ENCODE results near the gene XRCC4. TPM values are rescaled to one million over a fixed set of nuclear protein-coding genes. Genes with fewer than 3 reads are reported as not detected.

XRCC4 gene
- total and polyA plus RNA-seq, 7 experiments from 2014 or later: 2.9 to 12.2 (median 6.0) TPM

- Mint-ChIP-seq H3K36me3 (peaks cover 8 to 28% (median 16%) of the 10 kb centered on the region in 5 donors), H3K4me1 (peaks cover 12 to 26% (median 17%) of the 10 kb centered on the region in 7 donors), H3K9me3 (peaks cover 0 to 37% (median 19%) of the 10 kb centered on the region in 11 donors), H3K27me3 (no peaks in the 10 kb centered on the region), H3K4me3 (no peak overlapping the region), H3K27ac (no peak overlapping the region)
- Histone ChIP-seq H3K4me1 (ENCODE audit: control insufficient read depth in 2 of 2, insufficient read depth in 2 of 2, low read length in 2 of 2) (peaks cover 5 to 7% of the 10 kb centered on the region in 2 donors), H3K27me3 (ENCODE audit: control insufficient read depth in 2 of 2, insufficient read depth in 2 of 2, low read length in 2 of 2) (no peaks in the 10 kb centered on the region), H3K4me3 (ENCODE audit: low read length) (no peak overlapping the region), H3K36me3 (ENCODE audit: control insufficient read depth in 2 of 3, insufficient read depth in 3 of 3, low read length in 3 of 3) (no peaks in the 10 kb centered on the region), H3K27ac (ENCODE audit: low read depth, low read length) (no peak overlapping the region), H3K9me3 (ENCODE audit: control insufficient read depth in 2 of 3, low read length in 3 of 3) (peaks cover 0 to 4% (median 0%) of the 10 kb centered on the region in 3 experiments)
- DNase-seq (no peak), ATAC-seq (no peak)
- ChIA-PET POLR2A (no interaction called here), CTCF (no interaction called here)
- intact Hi-C loops (cut with micrococcal nuclease): no loop called here
These were observed 19.5 kb downstream of the XRCC4 start for GRCh38 chr5:83096660-83097339.

- no peaks in the 10 kb centered on the region for H3K27me3 ChIP-seq (ENCODE audit: control insufficient read depth in 2 of 2, insufficient read depth in 2 of 2, low read length in 2 of 2)
- no peaks in the 10 kb centered on the region for H3K36me3 ChIP-seq (ENCODE audit: control insufficient read depth in 2 of 3, insufficient read depth in 3 of 3, low read length in 3 of 3)
- H3K4me3 ChIP-seq (ENCODE audit: low read length): no peak overlapping the region
- POLR2A ChIA-PET: no interaction called here
- H3K4me3 Mint-ChIP-seq: no peak overlapping the region
- ATAC-seq (no peak), DNase-seq (no peak)
- H3K27ac ChIP-seq (ENCODE audit: low read depth, low read length): no peak overlapping the region
- no peak overlapping the region for H3K27ac Mint-ChIP-seq
- H3K4me1 Mint-ChIP-seq: peaks cover 3 to 16% (median 10%) of the 10 kb centered on the region in 7 donors
- peaks cover 0 to 4% (median 0%) of the 10 kb centered on the region in 3 experiments for H3K9me3 ChIP-seq (ENCODE audit: control insufficient read depth in 2 of 3, low read length in 3 of 3)
- peaks cover 8 to 24% (median 16%) of the 10 kb centered on the region in 5 donors for H3K36me3 Mint-ChIP-seq
- peaks cover 0 to 32% (median 15%) of the 10 kb centered on the region in 11 donors for H3K9me3 Mint-ChIP-seq
- intact Hi-C loops (cut with micrococcal nuclease): no loop called here
- CTCF ChIA-PET: no interaction called here
- no peaks in the 10 kb centered on the region for H3K4me1 ChIP-seq (ENCODE audit: control insufficient read depth in 2 of 2, insufficient read depth in 2 of 2, low read length in 2 of 2)
- no peaks in the 10 kb centered on the region for H3K27me3 Mint-ChIP-seq
These were observed 20.4 kb downstream of the XRCC4 start for GRCh38 chr5:83097689-83098231.

- peaks cover 0 to 9% (median 5%) of the 10 kb centered on the region in 7 donors for H3K4me1 Mint-ChIP-seq
- DNase-seq (no peak), ATAC-seq (no peak)
- no peak overlapping the region for H3K27ac ChIP-seq (ENCODE audit: low read depth, low read length)
- intact Hi-C loops (cut with micrococcal nuclease): no loop called here
- H3K27me3 Mint-ChIP-seq: no peaks in the 10 kb centered on the region
- no peaks in the 10 kb centered on the region for H3K27me3 ChIP-seq (ENCODE audit: control insufficient read depth in 2 of 2, insufficient read depth in 2 of 2, low read length in 2 of 2)
- peaks cover 5 to 14% (median 8%) of the 10 kb centered on the region in 5 donors for H3K36me3 Mint-ChIP-seq
- peaks cover 0 to 20% (median 6%) of the 10 kb centered on the region in 11 donors for H3K9me3 Mint-ChIP-seq
- H3K27ac Mint-ChIP-seq: no peak overlapping the region
- H3K36me3 ChIP-seq (ENCODE audit: control insufficient read depth in 2 of 3, insufficient read depth in 3 of 3, low read length in 3 of 3): no peaks in the 10 kb centered on the region
- H3K4me3 ChIP-seq (ENCODE audit: low read length): no peak overlapping the region
- H3K4me3 Mint-ChIP-seq: no peak overlapping the region
- peaks cover 0 to under 1% (median 0%) of the 10 kb centered on the region in 3 experiments for H3K9me3 ChIP-seq (ENCODE audit: control insufficient read depth in 2 of 3, low read length in 3 of 3)
- H3K4me1 ChIP-seq (ENCODE audit: control insufficient read depth in 2 of 2, insufficient read depth in 2 of 2, low read length in 2 of 2): no peaks in the 10 kb centered on the region
- ChIA-PET POLR2A (no interaction called here), CTCF (no interaction called here)
These were observed 21.7 kb downstream of the XRCC4 start for GRCh38 chr5:83099001-83099400.

- H3K9me3 ChIP-seq (ENCODE audit: control insufficient read depth in 2 of 3, low read length in 3 of 3): no peaks in the 10 kb centered on the region
- ATAC-seq (no peak), DNase-seq (no peak)
- intact Hi-C loops (cut with micrococcal nuclease): no loop called here
- peaks cover 0 to 9% (median 5%) of the 10 kb centered on the region in 7 donors for H3K4me1 Mint-ChIP-seq
- ChIA-PET CTCF (no interaction called here), POLR2A (no interaction called here)
- no peak overlapping the region for H3K27ac Mint-ChIP-seq
- H3K4me1 ChIP-seq (ENCODE audit: control insufficient read depth in 2 of 2, insufficient read depth in 2 of 2, low read length in 2 of 2): no peaks in the 10 kb centered on the region
- peaks cover 0 to 15% (median 2%) of the 10 kb centered on the region in 11 donors for H3K9me3 Mint-ChIP-seq
- H3K27me3 Mint-ChIP-seq: no peaks in the 10 kb centered on the region
- H3K4me3 ChIP-seq (ENCODE audit: low read length): no peak overlapping the region
- peaks cover under 1 to 11% (median 8%) of the 10 kb centered on the region in 5 donors for H3K36me3 Mint-ChIP-seq
- no peaks in the 10 kb centered on the region for H3K27me3 ChIP-seq (ENCODE audit: control insufficient read depth in 2 of 2, insufficient read depth in 2 of 2, low read length in 2 of 2)
- no peaks in the 10 kb centered on the region for H3K36me3 ChIP-seq (ENCODE audit: control insufficient read depth in 2 of 3, insufficient read depth in 3 of 3, low read length in 3 of 3)
- no peak overlapping the region for H3K4me3 Mint-ChIP-seq
- no peak overlapping the region for H3K27ac ChIP-seq (ENCODE audit: low read depth, low read length)
These were observed 22.1 kb downstream of the XRCC4 start for GRCh38 chr5:83099445-83099844.

- Histone ChIP-seq H3K27ac (ENCODE audit: low read depth, low read length) (no peak overlapping the region), H3K27me3 (ENCODE audit: control insufficient read depth in 2 of 2, insufficient read depth in 2 of 2, low read length in 2 of 2) (no peaks in the 10 kb centered on the region), H3K36me3 (ENCODE audit: control insufficient read depth in 2 of 3, insufficient read depth in 3 of 3, low read length in 3 of 3) (no peaks in the 10 kb centered on the region), H3K9me3 (ENCODE audit: control insufficient read depth in 2 of 3, low read length in 3 of 3) (no peaks in the 10 kb centered on the region), H3K4me1 (ENCODE audit: control insufficient read depth in 2 of 2, insufficient read depth in 2 of 2, low read length in 2 of 2) (no peaks in the 10 kb centered on the region), H3K4me3 (ENCODE audit: low read length) (no peak overlapping the region)
- ATAC-seq (no peak), DNase-seq (no peak)
- Mint-ChIP-seq H3K36me3 (peaks cover 0 to 5% (median 2%) of the 10 kb centered on the region in 5 donors), H3K4me3 (no peak overlapping the region), H3K27me3 (no peaks in the 10 kb centered on the region), H3K9me3 (no peaks in the 10 kb centered on the region), H3K27ac (no peak overlapping the region), H3K4me1 (peaks cover 0 to 8% (median 1%) of the 10 kb centered on the region in 7 donors)
- intact Hi-C loops (cut with micrococcal nuclease): no loop called here
- CTCF ChIA-PET: no interaction called here
- POLR2A ChIA-PET: no interaction called here
These were observed 24.2 kb downstream of the XRCC4 start for GRCh38 chr5:83101514-83101913.

- no peak overlapping the region for H3K4me3 Mint-ChIP-seq
- Histone ChIP-seq H3K4me3 (ENCODE audit: low read length) (no peak overlapping the region), H3K36me3 (ENCODE audit: control insufficient read depth in 2 of 3, insufficient read depth in 3 of 3, low read length in 3 of 3) (no peaks in the 10 kb centered on the region), H3K27ac (ENCODE audit: low read depth, low read length) (no peak overlapping the region), H3K4me1 (ENCODE audit: control insufficient read depth in 2 of 2, insufficient read depth in 2 of 2, low read length in 2 of 2) (no peaks in the 10 kb centered on the region), H3K9me3 (ENCODE audit: control insufficient read depth in 2 of 3, low read length in 3 of 3) (no peaks in the 10 kb centered on the region), H3K27me3 (ENCODE audit: control insufficient read depth in 2 of 2, insufficient read depth in 2 of 2, low read length in 2 of 2) (no peaks in the 10 kb centered on the region)
- no peaks in the 10 kb centered on the region for H3K9me3 Mint-ChIP-seq
- H3K4me1 Mint-ChIP-seq: peaks cover 0 to 8% (median 1%) of the 10 kb centered on the region in 7 donors
- no peaks in the 10 kb centered on the region for H3K27me3 Mint-ChIP-seq
- ChIA-PET POLR2A (no interaction called here), CTCF (no interaction called here)
- no peak for ATAC-seq
- intact Hi-C loops (cut with micrococcal nuclease): no loop called here
- H3K36me3 Mint-ChIP-seq: peaks cover 0 to 14% (median 5%) of the 10 kb centered on the region in 5 donors
- no peak overlapping the region for H3K27ac Mint-ChIP-seq
- no peak for DNase-seq
These were observed 25.1 kb downstream of the XRCC4 start for GRCh38 chr5:83102364-83102980.
